ENCODE measurements around the gene NCKAP1.

- no peak for TF ChIP-seq CTCF (conservative IDR thresholded peaks at IDR 0.05; ENCODE audit: low read length)
- no peak for TF ChIP-seq EZH2phosphoT487 (IDR thresholded peaks at IDR 0.05; ENCODE audit: borderline replicate concordance)
Observed at GRCh38 chr2:183063083-183063482, 24.8 kb upstream of the NCKAP1 start.

Data from Loucy (cell line).